ENCODE results near the gene CTIF. TPM values are rescaled to one million over a fixed set of nuclear protein-coding genes. Genes with fewer than 3 reads are reported as not detected.
"Not testable (repeated sequence)": the region's sequence is repeated elsewhere in the genome, so short reads cannot be mapped to it uniquely, and the experiment has no call there.

Gene CTIF
- 10 to 100 TPM; 11.7 to 74.2 (median 39.8) TPM for polyA plus RNA-seq

GRCh38 chr18:48538531-48539405, at the start of gene CTIF:
Gene CTIF, plus strand, starts transcription at chr18:48539031. Its CDS starts 80,535 bp downstream, at chr18:48619566.
- WGBS, 3 donors = 3 to 4% (median 3%) methylated on average over 47 to 54 of the region's 54 CpGs
- no peak within 1 kb of the TSS for H3K27ac ChIP-seq (ENCODE audit: low read depth, low read length)

- no peak overlapping the region for H3K27ac ChIP-seq (ENCODE audit: low read depth, low read length)
- WGBS, 3 donors = 74 to 80% (median 77%) methylated on average over 2 of the region's 2 CpGs
Observed at GRCh38 chr18:48490641-48491293, 48.1 kb upstream of the CTIF start.

- no peak overlapping the region for H3K27ac ChIP-seq (ENCODE audit: low read depth, low read length)
- 94 to 96% (median 95%) methylated on average over 8 of the region's 8 CpGs for WGBS, 3 donors
Observed at GRCh38 chr18:48492880-48493279, 46.0 kb upstream of the CTIF start.

GRCh38 chr18:48493434-48494230, 45.2 kb upstream of the CTIF start:
- no peak overlapping the region for H3K27ac ChIP-seq (ENCODE audit: low read depth, low read length)
- WGBS, 3 donors = 29 to 37% (median 32%) methylated on average over 2 of the region's 2 CpGs

GRCh38 chr18:48497863-48498262, 41.0 kb upstream of the CTIF start:
- no peak overlapping the region for H3K27ac ChIP-seq (ENCODE audit: low read depth, low read length)

- H3K27ac ChIP-seq (ENCODE audit: low read depth, low read length) = no peak overlapping the region
Observed at GRCh38 chr18:48500517-48500916, 38.3 kb upstream of the CTIF start.

- no peak overlapping the region for H3K27ac ChIP-seq (ENCODE audit: low read depth, low read length)
- WGBS, 3 donors = 73 to 82% (median 75%) methylated on average over 4 of the region's 4 CpGs
Observed at GRCh38 chr18:48502906-48503305, 35.9 kb upstream of the CTIF start.

- H3K27ac ChIP-seq (ENCODE audit: low read depth, low read length) = no peak overlapping the region
Observed at GRCh38 chr18:48504819-48505218, 34.0 kb upstream of the CTIF start.

- not testable (repeated sequence) for H3K27ac ChIP-seq (ENCODE audit: low read depth, low read length)
- 83 to 88% (median 88%) methylated on average over 1 of the region's 1 CpG for WGBS, 3 donors
Observed at GRCh38 chr18:48506983-48507568, 31.8 kb upstream of the CTIF start.

GRCh38 chr18:48512498-48512897, 26.3 kb upstream of the CTIF start:
- 65 to 90% (median 90%) methylated on average over 4 of the region's 4 CpGs for WGBS, 3 donors
- H3K27ac ChIP-seq (ENCODE audit: low read depth, low read length) = not testable (repeated sequence)

GRCh38 chr18:48514786-48515185, 24.0 kb upstream of the CTIF start:
- H3K27ac ChIP-seq (ENCODE audit: low read depth, low read length) = no peak overlapping the region
- 87 to 90% (median 90%) methylated on average over 11 of the region's 11 CpGs for WGBS, 3 donors

- H3K27ac ChIP-seq (ENCODE audit: low read depth, low read length) = no peak overlapping the region
- 80 to 85% (median 80%) methylated on average over 7 of the region's 7 CpGs for WGBS, 3 donors
Observed at GRCh38 chr18:48517048-48517447, 21.8 kb upstream of the CTIF start.

- H3K27ac ChIP-seq (ENCODE audit: low read depth, low read length) = no peak overlapping the region
- 73 to 80% (median 75%) methylated on average over 5 of the region's 5 CpGs for WGBS, 3 donors
Observed at GRCh38 chr18:48519431-48520100, 19.3 kb upstream of the CTIF start.

- 88 to 90% (median 89%) methylated on average over 5 of the region's 5 CpGs for WGBS, 3 donors
- no peak overlapping the region for H3K27ac ChIP-seq (ENCODE audit: low read depth, low read length)
Observed at GRCh38 chr18:48521723-48522122, 17.1 kb upstream of the CTIF start.

GRCh38 chr18:48525671-48526070, 13.2 kb upstream of the CTIF start:
- H3K27ac ChIP-seq (ENCODE audit: low read depth, low read length) = no peak overlapping the region

- WGBS, 3 donors = 85 to 91% (median 90%) methylated on average over 4 of the region's 4 CpGs
- no peak overlapping the region for H3K27ac ChIP-seq (ENCODE audit: low read depth, low read length)
Observed at GRCh38 chr18:48527461-48527860, 11.4 kb upstream of the CTIF start.

GRCh38 chr18:48528861-48529260, 10.0 kb upstream of the CTIF start:
- no peak overlapping the region for H3K27ac ChIP-seq (ENCODE audit: low read depth, low read length)
- 74 to 80% (median 78%) methylated on average over 5 of the region's 5 CpGs for WGBS, 3 donors

GRCh38 chr18:48529796-48530195, 9.0 kb upstream of the CTIF start:
- no peak overlapping the region for H3K27ac ChIP-seq (ENCODE audit: low read depth, low read length)
- 69 to 78% (median 74%) methylated on average over 2 of the region's 2 CpGs for WGBS, 3 donors

All from adipose tissue (tissue), 3 donors.